Naive thymus-derived CD8-positive, alpha-beta T cell (primary cell): ENCODE data around the gene CLIP1. TPM values are rescaled to one million over a fixed set of nuclear protein-coding genes. Genes with fewer than 3 reads are reported as not detected.
A peak's percentile ranks its signal among the peaks of the same experiment; 100 is the strongest.

Source experiments
- ATAC-seq, 2 donors: fragments of 150-1000 bp; cut with Tn5 transposase in 1 of 2; sonication (Bioruptor Pico), chemical (Tn5 transposase) in 1 of 2; 1 replicate in 1 of 2; 2 replicates in 1 of 2; pipeline ENCODE4 v1.10.0; 2021; ENCODE audit warnings: mild to moderate bottlenecking in 2 of 2, moderate library complexity in 2 of 2
- POLR2A ChIA-PET: fragments of 350-600 bp; sonication (Branson Sonifier 250); formaldehyde crosslinking; loops from one replicate; lab custom pipeline; 2021; ENCODE audit warnings: antibody characterized with exemption; lab: Charles Lee
- DNase-seq, 10 donors: peaks; one replicate each; pipeline versions ENCODE4 v3.0.0 to v3.0.0-alpha.2; 2020 to 2022
- H3K27ac Mint-ChIP-seq, 10 donors: one replicate each; pipeline ENCODE4 v1.8.0; 2020 to 2022; ENCODE audit warnings: mild to moderate bottlenecking in 10 of 10, mixed read lengths in 10 of 10, moderate library complexity in 4 of 10, inconsistent platforms in 1 of 10
- H3K27me3 Mint-ChIP-seq, 5 donors: one replicate each; pipeline ENCODE4 v1.8.0; 2021 to 2022; ENCODE audit warnings: mixed read lengths in 5 of 5
- H3K36me3 Mint-ChIP-seq, 3 donors: one replicate each; pipeline ENCODE4 v1.8.0; 2020 to 2022; ENCODE audit warnings: mixed read lengths in 3 of 3, mild to moderate bottlenecking in 2 of 3, inconsistent platforms in 1 of 3
- H3K4me1 Mint-ChIP-seq, 4 donors: one replicate each; pipeline ENCODE4 v1.8.0; 2021 to 2022; ENCODE audit warnings: mixed read lengths in 4 of 4
- H3K4me3 Mint-ChIP-seq, 10 donors: one replicate each; pipeline ENCODE4 v1.8.0; 2020 to 2022; ENCODE audit warnings: mild to moderate bottlenecking in 10 of 10, mixed read lengths in 10 of 10, moderate library complexity in 6 of 10, inconsistent platforms in 1 of 10
- H3K9me3 Mint-ChIP-seq, 9 donors: one replicate each; pipeline ENCODE4 v1.8.0; 2020 to 2022; ENCODE audit warnings: mixed read lengths in 9 of 9, mild to moderate bottlenecking in 3 of 9, inconsistent platforms in 1 of 9, moderate library complexity in 1 of 9
- polyA plus RNA-seq, 3 donors: library from polyadenylated mRNA; unstranded; fragments of 300-500 nt; fragmentation: Illumina TruSeq; gene quantifications; one replicate each; pipeline ENCODE4 v1.2.3, GENCODE V29; 2021
- total RNA-seq, 8 experiments: library from RNA in 2 of 8; stranded (reverse) in 2 of 8; gene quantifications; one replicate each; pipeline ENCODE4 v1.2.3 and lab custom pipeline; 2021 to 2026

Gene CLIP1
- total and polyA plus RNA-seq, 5 experiments from 2014 or later, result 6.3 to 48.7 (median 20.4) TPM

GRCh38 chr12:122348505-122348904, 74.0 kb downstream of the CLIP1 start:
- H3K9me3 Mint-ChIP-seq, result no peaks in the 10 kb centered on the region
- ATAC-seq (no peak), DNase-seq (no peak)
- H3K4me3 Mint-ChIP-seq, result no peak overlapping the region
- no peak overlapping the region for H3K27ac Mint-ChIP-seq
- peaks cover 0 to 38% (median 9%) of the 10 kb centered on the region in 3 donors for H3K36me3 Mint-ChIP-seq
- peaks cover 0 to 9% (median 3%) of the 10 kb centered on the region in 4 donors for H3K4me1 Mint-ChIP-seq
- POLR2A ChIA-PET, result no interaction called here
- H3K27me3 Mint-ChIP-seq, result no peaks in the 10 kb centered on the region

GRCh38 chr12:122346054-122346453, 76.4 kb downstream of the CLIP1 start:
- H3K27ac Mint-ChIP-seq, result no peak overlapping the region
- H3K27me3 Mint-ChIP-seq, result no peaks in the 10 kb centered on the region
- H3K4me1 Mint-ChIP-seq, result no peaks in the 10 kb centered on the region
- POLR2A ChIA-PET, result no interaction called here
- no peaks in the 10 kb centered on the region for H3K9me3 Mint-ChIP-seq
- H3K4me3 Mint-ChIP-seq, result no peak overlapping the region
- peaks cover 0 to 36% (median 7%) of the 10 kb centered on the region in 3 donors for H3K36me3 Mint-ChIP-seq
- ATAC-seq, result no peak
- no peak for DNase-seq

DNA sequence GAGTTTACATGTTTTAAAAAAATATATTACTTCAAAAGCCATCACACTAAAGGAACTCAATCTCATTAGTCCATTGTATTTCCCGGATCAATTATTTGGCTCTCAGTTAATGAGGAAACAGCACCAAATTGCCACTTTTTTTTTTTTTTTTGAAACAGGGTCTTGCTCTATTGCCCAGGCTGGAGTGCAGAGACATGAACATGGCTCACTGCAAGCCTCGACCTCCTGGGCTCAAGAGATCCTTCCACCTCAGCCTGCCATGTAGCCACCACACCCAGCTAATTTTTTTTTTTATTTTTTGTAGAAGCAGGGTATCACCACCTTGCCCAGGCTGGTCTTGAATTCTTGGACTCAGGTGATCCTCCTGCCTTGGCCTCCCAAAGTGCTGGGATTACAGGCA, 77.4 kb downstream of the CLIP1 start:
- Mint-ChIP-seq H3K9me3 (no peaks in the 10 kb centered on the region), H3K27me3 (no peaks in the 10 kb centered on the region), H3K4me3 (no peak overlapping the region), H3K27ac (peak overlapping the region in 1 of 10 donors; percentile 47), H3K4me1 (no peaks in the 10 kb centered on the region), H3K36me3 (peaks cover 0 to 34% (median 12%) of the 10 kb centered on the region in 3 donors)
- POLR2A ChIA-PET, result no interaction called here
- DNase-seq (no peak), ATAC-seq (no peak)

DNA sequence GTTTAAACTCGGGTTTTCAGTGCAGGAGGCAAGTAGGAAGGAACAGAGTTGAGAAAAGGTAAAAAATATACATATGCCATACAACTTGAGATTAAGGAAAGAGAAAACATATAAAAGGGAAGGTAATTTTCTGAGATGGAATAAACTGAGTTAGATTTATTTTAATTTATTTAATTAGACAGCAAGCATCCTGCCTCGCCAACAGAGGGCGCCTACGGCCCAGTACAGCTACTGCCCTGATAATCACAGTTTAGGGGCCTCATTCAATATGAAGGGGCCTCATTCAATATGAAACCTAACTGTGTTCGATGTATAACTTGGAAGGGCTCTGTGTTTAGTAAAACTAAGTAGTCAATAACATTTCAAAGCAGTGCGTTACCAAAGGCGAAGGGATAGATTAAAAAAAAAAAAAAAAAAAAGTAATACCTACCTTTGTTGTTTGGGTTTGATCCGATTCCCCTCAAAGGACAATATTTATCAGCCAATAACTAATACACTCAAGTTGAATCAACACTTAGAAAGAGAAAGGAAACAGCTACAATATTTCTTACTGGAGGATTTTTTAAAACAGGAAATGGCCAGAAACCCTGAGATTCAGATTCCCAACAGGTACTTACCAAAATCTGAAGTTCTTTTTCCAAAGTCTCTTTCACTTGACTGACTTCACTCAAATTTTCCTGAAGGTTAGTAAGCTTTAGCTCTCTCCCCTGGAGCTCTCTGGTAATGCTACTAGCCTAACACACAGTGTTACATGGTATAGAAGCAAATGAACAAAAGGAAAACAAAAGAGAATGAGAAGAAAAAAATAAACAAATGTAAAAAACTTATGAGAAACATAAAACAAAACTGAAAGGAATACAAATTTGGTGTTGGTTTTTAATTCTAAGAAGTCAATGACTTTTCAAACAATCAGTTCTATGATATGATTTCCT, 86.2 kb downstream of the CLIP1 start:
- peaks cover 0 to 4% (median under 1%) of the 10 kb centered on the region in 4 donors for H3K4me1 Mint-ChIP-seq
- ATAC-seq (no peak), DNase-seq (peak in 9 of 10 donors; percentile 13 to 66 (median 33))
- POLR2A ChIA-PET, result interaction anchor here (0.6 kb wide), 1 partner anchor 159 kb away, joined by 4 read pairs; no protein-coding TSS in a partner anchor
- no peaks in the 10 kb centered on the region for H3K27me3 Mint-ChIP-seq
- no peak overlapping the region for H3K4me3 Mint-ChIP-seq
- peaks cover 0 to 59% (median 23%) of the 10 kb centered on the region in 3 donors for H3K36me3 Mint-ChIP-seq
- peak overlapping the region in 5 of 10 donors; percentile 33 to 89 (median 73) for H3K27ac Mint-ChIP-seq
- H3K9me3 Mint-ChIP-seq, result no peaks in the 10 kb centered on the region

- ATAC-seq (no peak), DNase-seq (no peak)
- Mint-ChIP-seq H3K4me1 (peaks cover 0 to 4% (median under 1%) of the 10 kb centered on the region in 4 donors), H3K27ac (peak overlapping the region in 1 of 10 donors; percentile 47), H3K36me3 (peaks cover 0 to 54% (median 16%) of the 10 kb centered on the region in 3 donors), H3K27me3 (no peaks in the 10 kb centered on the region), H3K4me3 (no peak overlapping the region), H3K9me3 (no peaks in the 10 kb centered on the region)
- POLR2A ChIA-PET, result interaction anchor here (0.6 kb wide), 1 partner anchor 637 kb away, joined by 3 read pairs; no protein-coding TSS in a partner anchor
Observed at GRCh38 chr12:122333142-122334087, 89.1 kb downstream of the CLIP1 start.

GRCh38 chr12:122327494-122328385, 94.7 kb downstream of the CLIP1 start:
- peaks cover 2 to 61% (median 15%) of the 10 kb centered on the region in 3 donors for H3K36me3 Mint-ChIP-seq
- ATAC-seq (no peak), DNase-seq (no peak)
- no peaks in the 10 kb centered on the region for H3K9me3 Mint-ChIP-seq
- H3K27ac Mint-ChIP-seq, result peak overlapping the region; percentile 1 to 90 (median 77)
- peaks cover 8 to 20% (median 17%) of the 10 kb centered on the region in 4 donors for H3K4me1 Mint-ChIP-seq
- no peaks in the 10 kb centered on the region for H3K27me3 Mint-ChIP-seq
- H3K4me3 Mint-ChIP-seq, result peak overlapping the region in 1 of 10 donors; percentile 62
- POLR2A ChIA-PET, result no interaction called here

GRCh38 chr12:122327014-122327413, 95.5 kb downstream of the CLIP1 start:
- H3K4me3 Mint-ChIP-seq, result peak overlapping the region in 2 of 10 donors; percentile 46 to 62

GRCh38 chr12:122326586-122326985, 95.9 kb downstream of the CLIP1 start:
- POLR2A ChIA-PET, result interaction anchor here (0.5 kb wide), 1 partner anchor 128 kb away, joined by 3 read pairs; no protein-coding TSS in a partner anchor
- Mint-ChIP-seq H3K4me1 (peaks cover 8 to 22% (median 17%) of the 10 kb centered on the region in 4 donors), H3K36me3 (peaks cover 7 to 63% (median 17%) of the 10 kb centered on the region in 3 donors), H3K27ac (peak overlapping the region in 9 of 10 donors; percentile 65 to 90 (median 80)), H3K27me3 (no peaks in the 10 kb centered on the region), H3K4me3 (peak overlapping the region in 5 of 10 donors; percentile 0 to 62 (median 46)), H3K9me3 (no peaks in the 10 kb centered on the region)
- peak in 1 of 2 donors; percentile 53 for ATAC-seq
- peak in 2 of 10 donors; percentile 17 to 29 for DNase-seq

More at GRCh38 chr12:122327014-122327413, 95.5 kb downstream of the CLIP1 start:
- DNase-seq (no peak), ATAC-seq (no peak)
- H3K27me3 Mint-ChIP-seq, result no peaks in the 10 kb centered on the region
- H3K9me3 Mint-ChIP-seq, result no peaks in the 10 kb centered on the region
- peak overlapping the region in 8 of 10 donors; percentile 23 to 90 (median 80) for H3K27ac Mint-ChIP-seq
- POLR2A ChIA-PET, result interaction anchor here (0.5 kb wide), 1 partner anchor 128 kb away, joined by 3 read pairs; no protein-coding TSS in a partner anchor
- peaks cover 7 to 60% (median 17%) of the 10 kb centered on the region in 3 donors for H3K36me3 Mint-ChIP-seq
- peaks cover 8 to 22% (median 17%) of the 10 kb centered on the region in 4 donors for H3K4me1 Mint-ChIP-seq

DNA sequence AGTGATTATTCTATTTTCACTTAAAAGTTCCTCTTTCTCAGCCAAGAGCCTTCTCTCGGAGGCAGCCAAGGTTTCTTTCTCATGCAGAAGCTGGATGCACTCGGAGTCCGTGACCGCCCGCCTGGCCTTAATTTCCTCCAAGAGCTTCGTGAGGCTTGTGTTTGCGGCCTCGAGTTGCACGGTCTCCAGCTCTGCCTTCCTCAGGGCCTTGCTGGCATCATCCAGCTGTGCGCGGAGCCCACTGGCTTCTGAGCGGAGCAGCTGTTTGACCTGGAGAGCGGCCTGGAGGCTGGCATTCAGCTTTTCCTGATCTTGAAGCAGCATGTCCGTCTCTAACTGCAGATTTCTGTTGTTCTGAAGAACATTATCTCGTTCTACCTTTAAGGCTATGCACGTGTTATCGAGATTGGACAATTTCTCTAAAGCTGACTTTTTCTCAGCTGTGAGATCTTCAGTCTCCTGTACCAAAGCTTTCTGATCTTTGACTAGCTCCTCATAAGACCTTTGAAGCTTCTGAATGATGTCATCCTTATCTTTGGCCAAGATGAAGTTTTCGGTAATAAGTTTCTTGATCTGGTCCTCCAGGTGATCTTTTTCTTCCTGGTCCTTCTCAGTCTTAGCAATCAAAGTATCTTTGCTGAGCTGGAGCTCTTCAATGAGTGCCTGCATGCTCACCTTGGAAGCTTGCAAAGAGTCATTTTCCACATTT, 99.0 kb downstream of the CLIP1 start:
- Mint-ChIP-seq H3K27me3 (no peaks in the 10 kb centered on the region), H3K4me1 (peaks cover 8 to 22% (median 17%) of the 10 kb centered on the region in 4 donors), H3K36me3 (peaks cover 7 to 65% (median 23%) of the 10 kb centered on the region in 3 donors), H3K9me3 (no peaks in the 10 kb centered on the region), H3K4me3 (no peak overlapping the region), H3K27ac (peak overlapping the region in 1 of 10 donors; percentile 18)
- no peak for DNase-seq
- no peak for ATAC-seq
- POLR2A ChIA-PET, result no interaction called here

GRCh38 chr12:122322501-122322900, 100.0 kb downstream of the CLIP1 start:
- Mint-ChIP-seq H3K4me1 (peaks cover 3 to 19% (median 11%) of the 10 kb centered on the region in 4 donors), H3K27ac (peak overlapping the region in 4 of 10 donors; percentile 22 to 74 (median 42)), H3K27me3 (no peaks in the 10 kb centered on the region), H3K4me3 (no peak overlapping the region), H3K36me3 (peaks cover 7 to 67% (median 19%) of the 10 kb centered on the region in 3 donors), H3K9me3 (no peaks in the 10 kb centered on the region)
- ATAC-seq (no peak), DNase-seq (no peak)
- POLR2A ChIA-PET, result no interaction called here
